G401.6 (cell line): ENCODE data around the gene ZNF217.
"Not testable (repeated sequence)": the region's sequence is repeated elsewhere in the genome, so short reads cannot be mapped to it uniquely, and the experiment has no call there.

Experiments used
- FAIRE-seq: peaks from 2 replicates; lab custom pipeline; 2012; peaks lifted over from hg19 to GRCh38; lab: Jason Lieb, UNC

ZNF217 gene

DNA sequence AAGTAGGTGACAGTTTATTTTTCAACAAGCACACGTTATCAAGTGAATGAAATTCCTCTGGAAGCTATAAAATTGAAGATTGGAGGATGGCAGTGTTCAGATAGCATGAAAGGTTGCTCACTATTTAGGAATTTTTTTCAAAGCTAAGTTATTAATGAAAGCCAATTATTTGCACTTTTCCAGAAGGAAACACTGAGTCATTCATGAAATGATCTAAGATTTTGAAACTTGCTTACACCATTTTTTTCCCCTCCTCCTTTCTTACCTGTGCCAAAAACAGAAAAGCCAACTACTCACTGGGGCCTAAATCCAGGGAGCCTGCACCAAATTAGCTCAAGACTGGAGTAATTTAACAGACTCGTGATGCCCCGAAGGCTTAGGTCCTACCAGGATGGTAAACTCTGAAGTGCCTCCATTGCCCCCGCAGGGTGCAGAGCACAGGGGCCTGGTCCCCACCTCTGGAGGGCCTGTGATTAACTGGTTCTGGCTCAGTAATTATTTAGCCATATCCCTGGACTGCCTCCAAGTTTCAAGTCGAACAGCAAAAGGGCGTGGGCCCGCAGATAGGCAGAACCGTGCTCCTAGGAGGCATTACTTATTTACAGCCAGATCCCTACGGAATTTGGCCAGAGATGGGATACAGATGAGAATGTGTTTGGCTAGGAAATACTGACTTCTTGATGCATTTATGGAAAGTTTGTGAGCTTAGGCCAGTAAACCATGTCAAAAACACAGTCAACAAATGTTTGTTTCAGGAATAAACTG, 28.0 kb upstream of the ZNF217 start:
- FAIRE-seq: peak; percentile 97

DNA sequence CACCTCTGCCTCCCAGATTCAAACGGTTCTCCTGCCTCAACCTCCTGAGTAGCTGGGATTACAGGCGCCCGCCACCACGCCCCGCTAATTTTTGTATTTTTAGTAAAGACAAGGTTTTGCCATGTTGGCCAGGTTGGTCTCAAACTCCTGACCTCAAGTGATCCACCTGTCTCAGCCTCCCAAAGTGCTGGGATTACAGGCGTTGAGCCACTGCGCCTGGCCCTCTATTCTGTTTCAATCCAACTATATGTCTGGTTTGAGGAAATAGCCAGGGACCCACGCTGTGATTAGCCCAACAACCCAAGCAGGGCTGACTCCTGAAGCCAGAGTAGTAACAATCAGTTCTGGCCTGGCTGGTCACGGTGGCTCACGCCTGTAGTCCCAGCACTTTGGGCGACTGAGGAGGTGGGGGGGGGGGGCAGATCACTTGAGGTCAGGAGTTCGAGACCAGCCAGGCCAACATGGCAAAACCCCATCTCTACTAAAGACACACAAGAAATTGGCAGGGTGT, 24.9 kb upstream of the ZNF217 start:
- not testable (repeated sequence) for FAIRE-seq

DNA sequence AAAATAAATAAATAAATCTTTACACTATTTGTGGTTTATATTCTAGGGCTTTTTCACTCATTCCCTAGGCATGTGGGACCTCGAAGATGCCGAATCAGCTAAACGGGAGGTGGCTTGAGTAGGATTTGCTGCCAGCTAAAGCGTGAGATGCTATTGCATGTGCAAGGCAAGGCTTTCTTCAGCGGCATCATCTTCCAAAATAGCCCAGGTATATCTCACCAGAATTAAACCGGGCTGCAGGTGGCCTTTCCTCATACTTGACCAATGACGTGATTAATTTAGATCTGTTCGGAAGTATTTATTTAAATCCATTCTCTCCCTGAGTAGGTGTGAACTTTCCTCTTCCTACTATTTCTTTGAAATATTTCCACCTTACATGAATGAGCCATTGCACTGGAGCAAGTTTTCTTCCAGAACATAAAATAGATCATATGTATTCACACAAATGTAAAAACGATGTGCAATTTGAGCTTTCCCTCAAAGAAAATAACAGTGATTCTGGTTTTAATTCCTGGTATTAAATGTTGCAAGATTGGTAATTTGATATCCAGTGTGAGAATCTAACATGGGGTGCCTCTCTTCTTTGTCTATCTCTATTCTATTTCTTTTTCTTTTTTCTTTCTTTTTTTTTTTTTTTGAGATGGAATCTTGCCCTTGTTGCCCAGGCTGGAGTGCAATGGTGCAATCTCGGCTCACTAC, 24.3 kb upstream of the ZNF217 start:
- peak; percentile 77 for FAIRE-seq

DNA sequence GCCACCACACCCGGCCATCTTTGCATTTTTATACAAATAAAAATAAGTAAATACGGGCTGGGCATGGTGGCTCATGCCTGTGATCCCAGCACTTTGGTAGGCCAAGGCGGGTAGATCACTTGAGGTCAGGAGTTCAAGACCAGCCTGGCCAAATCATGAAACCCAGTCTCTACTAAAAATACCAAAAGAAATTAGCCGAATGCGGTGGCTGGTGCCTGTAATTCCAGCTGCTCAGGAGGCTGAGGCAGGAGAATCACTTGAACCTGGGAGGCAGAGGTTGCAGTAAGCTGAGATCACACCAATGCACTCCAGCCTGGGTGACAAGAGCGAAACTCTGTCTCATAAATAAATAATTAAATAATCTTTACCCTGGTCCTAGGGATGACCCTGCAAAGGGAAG, 22.9 kb upstream of the ZNF217 start:
- not testable (repeated sequence) for FAIRE-seq

DNA sequence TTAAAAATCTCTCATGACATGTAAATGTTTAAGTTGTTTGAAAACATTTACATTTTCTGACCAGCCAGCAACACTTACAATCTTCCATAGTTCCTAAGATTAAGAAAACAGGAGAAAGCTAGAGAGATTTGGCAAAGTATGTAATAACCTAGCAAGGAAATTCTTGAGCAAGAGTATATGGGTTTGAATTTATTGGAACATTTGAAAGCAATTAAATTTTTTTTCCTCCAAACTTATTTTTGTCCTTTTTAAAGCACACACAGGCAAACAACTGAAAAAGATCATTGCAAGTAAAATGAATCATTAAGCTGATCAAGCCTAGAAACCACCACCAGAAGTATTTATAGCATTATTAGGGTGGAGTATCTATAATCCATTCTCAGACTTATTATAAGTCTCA, 20.1 kb upstream of the ZNF217 start:
- FAIRE-seq: peak; percentile 21

DNA sequence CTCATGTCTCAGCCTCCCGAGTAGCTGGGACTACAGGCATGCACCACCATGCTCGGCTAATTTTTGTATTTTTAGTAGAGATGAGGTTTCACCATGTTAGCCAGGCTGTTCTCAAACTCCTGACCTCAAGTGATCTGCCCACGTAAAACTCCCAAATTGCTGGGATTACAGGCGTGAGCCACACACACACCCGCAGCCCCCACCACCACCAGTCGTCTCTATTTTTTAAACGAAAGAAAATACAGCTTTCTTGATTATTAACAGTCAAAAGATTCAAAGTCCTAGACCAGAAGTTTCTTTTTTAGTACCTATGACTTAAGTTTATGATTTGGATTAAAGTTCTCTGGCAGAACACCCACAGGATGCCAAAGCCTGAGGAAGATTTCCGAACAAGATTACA, 18.6 kb upstream of the ZNF217 start:
- peak; percentile 67 for FAIRE-seq

DNA sequence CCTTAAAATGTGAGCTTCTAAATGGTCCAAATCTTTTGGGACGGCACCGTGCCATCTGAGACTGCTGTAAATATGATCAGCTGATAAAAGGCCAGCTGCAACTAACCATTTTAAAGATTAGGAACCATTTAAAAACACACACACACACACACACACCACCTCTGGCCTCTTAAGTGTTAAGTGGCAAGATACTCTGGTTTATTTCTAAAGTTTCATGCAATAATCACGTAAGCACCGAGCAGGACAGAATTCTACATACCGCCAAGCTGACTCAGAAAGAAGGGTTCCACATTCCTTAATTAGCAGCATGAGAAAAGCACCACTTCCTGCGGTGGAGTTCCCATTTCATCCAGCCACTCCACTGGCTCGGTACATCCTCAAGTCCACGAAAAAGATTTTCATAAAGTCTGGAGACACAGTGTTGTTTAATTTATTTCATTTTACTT, 17.8 kb upstream of the ZNF217 start:
- FAIRE-seq: peak; percentile 98

DNA sequence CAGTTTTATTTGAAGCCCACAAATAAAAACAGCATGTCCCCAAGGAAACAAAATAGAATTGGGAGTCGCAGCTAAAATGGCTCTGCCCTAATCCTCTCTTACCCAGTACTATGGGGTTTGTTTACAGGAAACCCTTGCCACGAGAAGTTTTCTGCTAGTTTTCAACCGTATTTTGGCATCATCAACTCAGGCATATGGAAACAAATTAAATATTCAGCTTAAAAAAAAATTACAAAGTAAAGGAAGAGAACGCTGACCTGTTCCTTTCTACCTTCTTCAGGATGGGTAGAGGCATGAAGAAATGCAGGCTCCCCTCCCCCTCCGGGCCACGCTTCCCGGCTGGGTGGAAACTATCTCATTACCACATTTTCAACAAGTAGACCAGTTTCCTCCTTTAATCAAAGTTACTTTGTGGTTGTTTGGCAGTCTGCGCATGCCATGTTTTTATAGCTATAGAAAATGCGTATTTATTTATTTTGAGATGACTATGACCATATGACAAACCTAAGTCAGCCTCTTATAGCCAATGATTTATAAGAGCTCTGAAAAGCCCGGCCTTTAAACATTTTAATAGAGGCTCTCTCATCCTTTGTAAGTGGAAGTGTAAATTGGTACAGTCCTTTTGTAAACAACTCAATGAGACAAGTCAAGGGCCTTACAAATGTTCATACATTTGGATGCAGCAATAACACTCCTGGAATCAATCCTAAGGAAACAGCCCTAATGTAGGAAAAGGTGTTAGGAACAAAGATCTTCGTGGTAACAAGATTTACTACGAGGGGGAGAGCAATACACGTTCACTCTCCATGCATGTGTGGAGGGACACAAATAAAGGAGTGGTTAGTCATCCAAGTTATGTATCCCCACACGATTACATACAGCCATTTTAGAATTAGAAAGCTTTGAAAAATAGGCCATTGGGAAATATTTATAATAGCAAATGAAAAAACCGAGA, 16.1 kb upstream of the ZNF217 start:
- peak; percentile 95 for FAIRE-seq

DNA sequence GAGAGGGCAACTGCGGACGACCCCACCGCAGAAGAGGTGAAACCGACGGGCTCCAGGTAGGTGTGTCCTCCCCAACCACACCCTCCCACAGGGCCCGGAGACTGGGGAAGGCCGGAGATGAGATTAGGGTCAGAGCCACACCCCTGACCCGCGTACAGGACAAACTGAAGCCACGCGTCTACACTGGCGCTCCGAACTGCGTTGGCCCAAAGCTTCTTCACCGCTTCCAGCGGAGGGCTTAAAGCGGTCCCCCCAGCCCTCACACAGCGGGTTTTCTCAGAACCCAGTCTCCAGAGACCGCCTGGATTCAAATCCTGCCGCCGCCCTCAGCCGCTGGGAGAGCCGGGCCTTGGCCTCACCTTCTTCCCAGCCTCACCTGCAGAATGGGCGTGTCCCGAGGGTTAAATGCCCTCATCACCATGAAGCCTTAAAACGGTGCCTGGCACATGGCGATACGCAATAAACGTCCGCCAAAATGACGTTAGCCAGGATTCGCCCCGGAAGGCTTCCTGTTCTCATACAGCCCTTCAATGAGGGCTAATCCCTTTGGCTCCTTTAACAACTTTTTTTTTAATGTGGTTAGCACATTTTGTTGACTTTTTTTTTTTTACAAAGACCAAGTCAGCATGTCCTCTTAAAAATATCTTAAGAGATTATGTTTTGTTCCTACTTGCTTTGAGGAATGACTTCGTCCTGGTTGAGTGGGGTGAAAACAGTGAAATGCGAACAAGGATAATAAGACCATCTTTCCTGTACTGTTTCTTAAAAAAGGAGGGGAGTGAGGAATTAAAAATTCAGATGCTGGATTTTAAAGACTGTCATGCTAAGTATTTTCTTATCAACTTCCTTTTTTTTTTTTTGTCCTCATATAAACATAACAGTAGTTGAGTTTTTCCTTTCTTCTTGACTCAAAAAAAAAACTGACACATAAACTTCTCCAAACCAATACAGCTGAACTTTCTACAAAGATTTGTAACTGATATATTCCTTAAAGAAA, 15.1 kb upstream of the ZNF217 start:
- peak; percentile 81 for FAIRE-seq

DNA sequence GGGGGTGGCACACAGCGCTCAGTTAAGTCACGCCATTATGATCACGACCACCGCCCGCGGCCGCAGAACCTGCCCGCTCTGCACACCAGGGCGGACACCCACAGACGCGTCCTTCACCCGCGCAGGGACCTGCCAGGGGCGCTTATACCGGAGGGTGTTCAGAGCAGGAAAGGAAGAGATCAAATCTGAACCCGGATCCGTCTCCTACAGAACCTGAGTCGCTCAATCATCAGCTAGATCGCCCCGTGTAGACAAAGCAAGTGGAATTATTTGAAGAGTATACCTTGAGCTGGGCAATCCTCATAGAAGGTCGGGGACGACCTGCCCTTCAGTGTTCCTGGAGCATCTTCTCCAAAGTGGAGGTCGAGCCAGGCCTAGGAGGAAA, 14.4 kb upstream of the ZNF217 start:
- FAIRE-seq: no peak

DNA sequence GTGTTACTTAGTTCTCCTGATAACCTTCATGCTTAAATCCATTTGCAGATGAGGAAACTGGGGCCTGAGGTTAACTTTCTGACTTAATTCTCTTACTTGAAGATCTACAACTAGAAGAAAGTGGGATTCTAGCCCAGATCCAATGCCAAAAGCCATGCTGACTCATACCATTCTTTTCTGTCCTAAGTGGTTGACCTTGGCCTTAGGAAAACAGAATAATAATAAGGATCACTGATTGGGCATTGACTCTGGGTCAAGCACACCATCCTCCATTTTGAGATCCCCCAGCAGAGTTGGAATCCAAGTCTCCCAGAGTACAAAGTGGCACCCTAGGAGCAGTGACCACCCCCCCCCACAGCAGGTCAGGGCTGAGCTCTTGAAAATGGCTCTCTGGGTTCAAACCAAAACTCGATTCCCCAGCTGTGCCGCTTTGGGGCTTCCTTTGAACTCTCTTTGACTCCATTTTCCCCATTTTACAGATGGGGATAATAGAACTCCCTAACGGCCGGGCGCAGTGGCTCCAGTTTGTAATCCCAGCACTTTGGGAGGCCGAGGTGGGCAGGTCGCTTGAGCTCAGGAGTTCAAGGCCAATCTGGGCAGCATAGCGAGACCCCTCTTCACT, 12.8 kb upstream of the ZNF217 start:
- no peak for FAIRE-seq

DNA sequence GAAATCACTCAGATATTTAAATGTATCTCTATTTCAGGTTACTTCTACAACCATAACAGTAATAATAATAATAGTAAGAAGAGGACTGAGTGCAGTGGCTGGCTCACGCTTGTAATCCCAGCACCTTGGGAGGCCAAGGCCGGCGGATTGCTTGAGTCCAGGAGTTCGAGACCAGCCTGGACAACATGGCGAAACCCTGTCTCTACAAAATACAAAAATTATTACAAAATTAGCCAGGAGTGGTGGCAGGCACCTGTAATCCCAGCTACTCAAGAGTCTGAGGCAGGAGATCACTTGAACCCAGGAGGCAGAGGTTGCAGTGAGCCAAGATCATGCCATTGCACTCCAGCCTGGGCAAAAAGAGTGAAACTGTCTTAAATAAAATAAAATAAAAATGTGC, 11.8 kb upstream of the ZNF217 start:
- not testable (repeated sequence) for FAIRE-seq

DNA sequence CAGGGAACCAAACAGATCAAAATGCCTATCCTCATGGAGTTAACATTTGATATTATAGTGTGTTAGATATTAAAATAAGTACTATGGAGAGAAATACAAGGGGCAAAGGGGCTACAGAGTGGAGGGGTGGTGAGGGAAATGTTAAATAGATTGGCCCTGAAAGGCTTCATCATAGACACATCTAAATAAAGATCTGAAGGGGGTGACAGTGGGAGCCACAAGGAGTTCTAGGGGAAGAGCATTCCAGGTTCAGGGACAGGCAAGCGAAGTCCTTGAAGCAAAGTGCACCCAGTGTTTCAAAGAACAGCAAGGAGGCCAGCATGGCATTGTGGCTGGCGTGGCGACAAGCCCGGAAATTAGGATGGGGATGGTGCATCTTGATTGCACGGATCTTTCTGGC, 11.2 kb upstream of the ZNF217 start:
- FAIRE-seq: not testable (repeated sequence)

DNA sequence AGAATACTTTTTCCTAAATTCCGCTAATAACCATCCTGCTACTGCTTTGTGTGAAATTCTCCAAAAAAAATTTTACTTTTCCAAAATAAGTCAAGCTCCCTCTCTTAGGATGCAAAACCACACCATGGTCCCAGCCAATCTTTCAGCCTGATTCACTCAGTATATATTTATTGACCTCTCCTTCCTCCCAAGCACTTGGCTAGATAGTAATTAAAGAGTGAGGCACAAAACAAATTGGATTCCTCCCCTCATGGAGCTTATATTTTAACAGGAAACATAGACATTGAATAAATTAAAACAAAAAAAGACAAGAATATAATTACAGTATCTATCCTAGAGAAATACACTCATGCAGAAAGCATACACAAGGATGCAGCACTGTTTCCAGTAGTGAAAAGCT, 9.0 kb upstream of the ZNF217 start:
- FAIRE-seq: no peak

DNA sequence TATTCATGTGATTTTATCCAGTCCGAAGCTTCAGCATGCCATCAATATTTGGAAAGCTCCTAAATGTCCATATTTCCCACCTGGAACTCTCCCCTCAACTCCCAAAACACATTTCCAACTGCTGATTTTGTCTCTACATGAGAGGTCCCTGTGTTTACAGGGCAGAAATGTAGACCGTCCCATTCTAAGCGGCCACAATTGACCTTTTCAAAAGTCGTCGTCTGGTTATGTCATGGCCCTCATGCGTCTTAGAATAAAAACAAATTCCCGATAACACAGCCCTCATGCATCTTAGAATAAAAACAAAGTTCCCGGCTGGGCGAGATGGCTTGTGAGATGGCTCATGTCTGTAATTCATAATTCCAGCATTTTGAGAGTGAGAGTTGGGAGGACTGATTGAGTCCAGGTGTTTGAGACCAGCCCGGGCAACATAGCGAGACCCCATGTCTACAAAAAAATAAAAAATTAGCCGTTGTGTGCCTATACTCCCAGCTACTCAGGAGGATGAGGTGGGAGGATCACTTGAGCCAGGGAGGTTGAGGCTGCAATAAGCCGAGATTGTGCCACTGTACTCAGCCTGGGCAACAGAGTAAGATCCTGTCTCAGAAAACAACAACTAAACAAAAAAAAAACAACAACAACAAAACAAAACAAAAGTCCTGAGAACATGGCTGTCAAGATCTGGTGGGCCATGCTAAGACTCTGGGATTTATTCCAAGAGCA, 6.4 kb upstream of the ZNF217 start:
- FAIRE-seq: no peak

DNA sequence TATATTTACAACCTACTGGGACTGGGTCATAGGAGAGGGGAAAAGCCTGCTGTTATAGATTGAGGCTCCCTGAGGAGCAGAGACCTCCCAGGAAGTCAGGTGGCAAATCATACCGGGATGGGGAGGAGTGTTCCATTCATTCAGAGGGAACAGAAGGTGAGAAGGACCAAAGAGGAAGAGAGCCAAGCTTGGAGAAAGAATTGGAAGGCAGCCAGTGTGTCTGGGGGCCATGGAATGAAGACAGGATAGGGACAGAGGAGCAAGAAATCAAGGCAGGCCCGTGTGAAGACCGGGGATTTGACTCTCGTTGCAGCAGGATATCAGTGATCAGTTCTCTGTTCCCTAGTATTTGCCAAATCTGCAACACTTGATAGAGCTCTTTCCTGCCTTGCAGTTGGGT, 5.7 kb upstream of the ZNF217 start:
- no peak for FAIRE-seq

DNA sequence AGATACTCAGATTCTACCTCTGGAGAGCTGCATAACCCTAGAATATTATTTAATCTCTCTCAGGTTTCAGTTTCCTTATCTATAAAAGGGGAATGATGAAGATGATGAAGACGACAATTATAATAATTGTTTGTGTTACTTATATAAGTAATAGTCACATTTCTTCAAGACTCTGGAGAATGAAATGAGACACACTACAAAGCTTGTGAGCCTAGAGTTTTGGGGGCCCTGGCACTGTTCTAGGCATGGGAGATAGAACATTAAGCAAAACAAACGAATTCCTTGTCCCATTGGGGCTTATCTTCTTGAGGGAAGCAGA, 5.4 kb upstream of the ZNF217 start:
- no peak for FAIRE-seq

DNA sequence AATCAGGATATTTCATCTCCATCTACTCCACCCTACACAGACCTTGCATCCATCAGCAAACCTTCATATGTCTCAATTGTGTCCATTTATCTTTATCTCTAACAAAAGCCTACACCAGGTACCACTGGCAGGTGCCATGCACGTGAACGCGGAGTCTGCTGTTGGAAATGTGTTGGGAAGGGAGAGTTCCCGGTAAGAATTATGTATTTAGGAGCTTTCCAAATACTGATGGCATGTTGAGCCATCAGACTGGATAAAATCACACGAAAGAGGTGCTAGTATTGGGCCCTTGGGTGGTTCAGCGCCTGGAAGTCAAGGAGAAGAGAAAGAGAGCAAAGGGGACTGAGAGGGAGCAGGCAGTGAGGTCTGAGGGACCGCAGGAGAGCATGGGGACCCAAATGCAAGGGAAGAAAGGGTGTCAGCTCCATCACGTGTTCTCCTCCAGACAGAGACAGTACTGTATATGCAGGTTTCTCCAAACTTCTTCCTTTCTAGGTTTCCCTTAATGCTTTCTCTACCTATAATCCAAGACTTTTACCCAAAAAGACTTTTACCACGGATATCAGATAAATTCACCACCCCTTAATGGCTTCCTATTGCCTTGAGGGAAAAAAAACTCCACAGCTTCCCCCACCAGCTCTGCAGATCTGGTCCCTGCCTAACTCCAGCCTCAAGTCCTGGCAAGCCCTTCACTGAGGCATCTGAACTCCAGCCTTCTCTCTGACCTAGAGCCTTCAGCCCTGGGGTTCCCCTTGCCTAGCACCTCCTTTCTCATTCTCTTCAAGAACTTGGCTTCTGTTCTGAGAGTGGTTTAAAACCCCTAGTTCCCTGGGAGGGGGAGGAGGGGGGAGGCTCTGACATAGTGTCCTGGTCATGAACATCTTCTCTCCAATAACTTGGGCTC, 4.8 kb upstream of the ZNF217 start:
- no peak for FAIRE-seq

DNA sequence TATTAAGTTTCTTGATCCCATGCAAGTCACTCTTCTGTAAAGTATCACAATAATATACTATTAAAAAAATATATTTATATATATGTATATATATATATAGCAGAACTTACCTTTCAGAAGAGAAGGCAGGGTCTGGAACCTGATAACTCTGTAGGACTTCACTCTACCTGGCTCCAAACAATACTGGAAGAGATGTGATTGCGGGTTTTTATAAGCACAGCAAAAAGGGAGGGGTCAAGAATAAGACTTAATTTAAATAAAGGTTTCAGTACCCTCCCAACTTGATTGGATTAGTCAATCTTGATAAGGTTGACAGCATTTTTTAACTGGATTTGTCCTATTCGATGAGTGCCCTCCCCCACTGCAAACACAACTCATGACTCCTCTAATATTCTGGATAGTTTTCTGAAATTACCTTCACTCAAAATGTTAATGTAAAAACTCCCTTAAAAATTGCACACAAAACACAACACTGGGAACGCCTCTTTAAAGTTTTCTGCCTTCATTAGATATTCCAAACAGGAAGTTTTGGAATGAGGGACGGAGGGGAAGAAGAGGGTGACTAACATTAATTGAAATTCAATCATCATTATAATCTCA, 4.0 kb upstream of the ZNF217 start:
- peak; percentile 91 for FAIRE-seq
